GM18526 (cell line): ENCODE results near the gene PCDH17.

Experiments
- POLR2A ChIP-seq: IDR thresholded peaks from 3 replicates; pipeline ENCODE4 v1.6.1; 2011; ENCODE audit not compliant: insufficient read length; ENCODE audit errors: extremely low read depth

The PCDH17 gene, protein sequence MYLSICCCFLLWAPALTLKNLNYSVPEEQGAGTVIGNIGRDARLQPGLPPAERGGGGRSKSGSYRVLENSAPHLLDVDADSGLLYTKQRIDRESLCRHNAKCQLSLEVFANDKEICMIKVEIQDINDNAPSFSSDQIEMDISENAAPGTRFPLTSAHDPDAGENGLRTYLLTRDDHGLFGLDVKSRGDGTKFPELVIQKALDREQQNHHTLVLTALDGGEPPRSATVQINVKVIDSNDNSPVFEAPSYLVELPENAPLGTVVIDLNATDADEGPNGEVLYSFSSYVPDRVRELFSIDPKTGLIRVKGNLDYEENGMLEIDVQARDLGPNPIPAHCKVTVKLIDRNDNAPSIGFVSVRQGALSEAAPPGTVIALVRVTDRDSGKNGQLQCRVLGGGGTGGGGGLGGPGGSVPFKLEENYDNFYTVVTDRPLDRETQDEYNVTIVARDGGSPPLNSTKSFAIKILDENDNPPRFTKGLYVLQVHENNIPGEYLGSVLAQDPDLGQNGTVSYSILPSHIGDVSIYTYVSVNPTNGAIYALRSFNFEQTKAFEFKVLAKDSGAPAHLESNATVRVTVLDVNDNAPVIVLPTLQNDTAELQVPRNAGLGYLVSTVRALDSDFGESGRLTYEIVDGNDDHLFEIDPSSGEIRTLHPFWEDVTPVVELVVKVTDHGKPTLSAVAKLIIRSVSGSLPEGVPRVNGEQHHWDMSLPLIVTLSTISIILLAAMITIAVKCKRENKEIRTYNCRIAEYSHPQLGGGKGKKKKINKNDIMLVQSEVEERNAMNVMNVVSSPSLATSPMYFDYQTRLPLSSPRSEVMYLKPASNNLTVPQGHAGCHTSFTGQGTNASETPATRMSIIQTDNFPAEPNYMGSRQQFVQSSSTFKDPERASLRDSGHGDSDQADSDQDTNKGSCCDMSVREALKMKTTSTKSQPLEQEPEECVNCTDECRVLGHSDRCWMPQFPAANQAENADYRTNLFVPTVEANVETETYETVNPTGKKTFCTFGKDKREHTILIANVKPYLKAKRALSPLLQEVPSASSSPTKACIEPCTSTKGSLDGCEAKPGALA (N-terminal part only)

DNA sequence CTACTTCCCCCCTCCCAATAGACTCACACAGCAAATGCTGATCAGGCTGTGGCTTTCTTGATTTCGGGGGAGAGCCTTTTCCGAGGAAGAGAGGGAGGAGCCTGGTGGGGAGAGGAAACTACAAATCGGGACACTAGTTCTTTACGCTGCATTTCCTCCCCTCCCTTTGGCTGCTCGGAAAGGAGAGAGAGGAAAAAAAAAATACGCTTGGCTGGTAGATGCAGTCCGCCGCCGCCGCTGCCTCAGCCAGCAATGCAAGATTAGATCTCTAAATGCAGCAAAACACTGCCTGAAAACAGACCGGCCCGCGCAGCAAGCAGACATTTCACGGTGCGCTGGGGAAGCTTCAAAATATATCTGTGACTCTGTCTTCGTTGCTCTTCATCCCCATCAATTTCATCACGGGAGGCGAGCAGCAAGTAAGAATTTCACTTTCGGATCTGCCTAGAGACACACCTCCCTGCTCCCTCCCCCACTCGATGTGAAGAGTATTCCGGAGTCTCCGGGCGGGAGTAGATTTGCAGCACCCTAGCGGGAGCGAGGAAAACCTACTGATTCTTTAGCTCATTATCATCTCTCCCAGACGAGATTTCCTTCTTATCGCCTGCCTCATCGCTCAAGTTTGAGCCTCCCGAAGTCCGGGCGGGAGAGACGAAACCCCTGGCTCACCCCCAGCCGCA is at the start of gene PCDH17:
TSS of gene PCDH17 (plus strand) at position 149 of the 680 bp plus-strand sequence. CDS start 803 bp downstream, outside the sequence.
- TF ChIP-seq POLR2A = no peak

DNA sequence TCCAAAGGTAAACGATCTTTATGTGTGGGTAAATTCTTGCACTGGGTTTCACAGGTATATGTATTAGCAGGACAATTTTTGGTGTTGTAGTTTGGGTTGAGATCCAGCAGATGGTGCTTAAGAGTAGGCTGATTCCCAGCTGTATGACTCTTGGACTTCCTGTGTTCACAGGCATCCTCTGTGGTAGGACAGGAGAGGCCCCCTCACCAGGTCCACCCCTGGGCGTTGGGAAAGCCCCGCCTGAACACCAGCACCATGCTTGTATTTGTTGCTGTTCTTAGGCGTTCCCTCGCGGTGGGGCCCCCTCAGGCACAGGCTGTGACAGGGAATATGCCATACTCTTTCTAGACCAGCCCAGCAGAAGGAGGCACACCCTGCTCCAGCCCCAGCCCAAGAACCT is 49.5 kb upstream of the PCDH17 start:
- TF ChIP-seq POLR2A = no peak

DNA sequence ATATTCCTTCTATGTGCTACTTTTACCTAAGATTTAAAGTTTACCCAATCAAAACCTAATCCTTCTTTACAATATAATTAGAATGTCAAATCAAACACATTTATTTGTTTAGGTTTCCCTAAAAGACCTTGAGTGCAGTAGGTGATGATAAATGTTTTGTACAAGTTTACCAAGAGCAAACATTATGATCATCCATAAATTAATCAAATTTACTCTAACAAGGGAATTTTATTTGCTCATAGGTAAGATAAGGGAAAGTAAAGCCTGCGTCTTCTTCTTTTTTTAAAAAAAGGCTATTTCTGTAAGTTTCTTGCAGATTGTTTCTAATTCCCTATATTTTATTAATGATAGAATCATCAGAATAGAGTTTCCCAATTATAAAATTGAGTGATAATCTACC is 48.0 kb upstream of the PCDH17 start:
- no peak for TF ChIP-seq POLR2A

DNA sequence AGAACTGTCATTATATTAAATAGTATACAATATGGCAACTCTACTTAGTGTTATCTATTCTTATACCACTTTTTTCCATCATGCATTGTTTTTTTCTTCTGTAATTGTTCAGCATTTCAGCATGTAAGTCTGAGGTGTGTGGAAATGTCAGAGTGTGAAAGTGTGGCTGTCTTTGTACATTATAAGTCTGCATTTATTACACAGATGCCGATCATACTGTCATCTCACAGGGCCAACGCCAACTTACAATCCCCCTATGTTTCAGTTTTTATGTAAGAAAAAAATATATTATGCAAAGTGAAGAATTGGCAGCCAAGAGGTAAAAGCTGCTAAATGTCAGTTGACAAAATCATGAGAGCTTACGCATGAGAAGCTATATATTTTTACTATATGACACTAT is 42.9 kb upstream of the PCDH17 start:
- TF ChIP-seq POLR2A = no peak

DNA sequence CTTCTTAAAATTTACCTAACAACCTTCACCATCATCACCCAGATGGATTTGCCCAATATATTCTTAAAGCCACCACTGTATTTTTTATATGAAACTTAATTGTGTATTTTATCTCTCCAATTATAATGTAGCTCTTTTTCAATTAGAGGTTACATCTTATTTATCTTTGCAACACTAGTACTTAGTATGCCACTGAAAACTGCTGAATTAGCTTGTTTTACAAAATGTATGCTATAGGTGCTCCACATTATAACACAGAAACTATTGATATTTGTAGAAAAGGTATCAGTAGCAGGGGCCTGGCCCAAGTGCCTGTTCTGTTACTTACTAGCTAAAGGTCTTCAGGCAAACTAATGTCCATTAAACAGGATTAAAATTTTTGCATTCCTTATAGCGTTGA is 35.8 kb upstream of the PCDH17 start:
- no peak for TF ChIP-seq POLR2A

DNA sequence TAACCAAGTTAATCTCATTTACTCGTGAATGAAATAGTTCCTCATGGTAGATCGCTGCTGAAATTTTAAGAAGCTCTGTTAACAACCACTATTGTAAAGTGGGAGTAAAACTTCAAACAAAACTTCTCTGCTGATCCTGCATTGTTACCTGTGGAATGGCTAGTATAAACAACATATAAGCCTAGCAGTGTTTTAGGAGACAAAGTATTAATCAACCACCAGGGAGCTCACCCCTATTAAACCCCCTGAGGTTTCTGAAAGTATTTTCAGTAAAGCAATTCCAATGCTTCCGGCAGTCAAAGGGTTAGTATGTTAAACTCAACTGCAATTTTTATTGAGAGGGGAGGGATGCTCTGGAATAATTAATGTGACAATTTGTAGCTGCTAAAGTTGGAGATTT is 30.0 kb upstream of the PCDH17 start:
- no peak for TF ChIP-seq POLR2A

DNA sequence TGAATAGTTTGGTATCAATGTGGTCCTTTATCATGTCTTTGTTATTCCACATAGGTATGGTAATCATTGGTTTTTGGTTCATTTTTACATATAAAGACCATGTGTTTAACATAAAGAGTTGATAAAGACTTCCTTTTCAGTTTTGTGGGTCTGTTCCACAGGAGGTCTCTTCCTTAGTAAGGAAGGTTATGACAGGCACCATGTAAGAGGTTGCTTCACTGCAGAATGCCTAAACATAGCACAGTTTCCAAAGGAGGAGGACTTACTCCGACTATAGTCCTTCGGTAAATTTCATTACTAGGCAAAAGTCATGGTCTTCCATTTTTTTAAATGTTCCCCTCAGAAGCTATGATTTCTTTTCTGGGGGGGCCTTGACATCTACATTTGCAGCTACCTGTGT is 27.1 kb upstream of the PCDH17 start:
- TF ChIP-seq POLR2A = no peak

DNA sequence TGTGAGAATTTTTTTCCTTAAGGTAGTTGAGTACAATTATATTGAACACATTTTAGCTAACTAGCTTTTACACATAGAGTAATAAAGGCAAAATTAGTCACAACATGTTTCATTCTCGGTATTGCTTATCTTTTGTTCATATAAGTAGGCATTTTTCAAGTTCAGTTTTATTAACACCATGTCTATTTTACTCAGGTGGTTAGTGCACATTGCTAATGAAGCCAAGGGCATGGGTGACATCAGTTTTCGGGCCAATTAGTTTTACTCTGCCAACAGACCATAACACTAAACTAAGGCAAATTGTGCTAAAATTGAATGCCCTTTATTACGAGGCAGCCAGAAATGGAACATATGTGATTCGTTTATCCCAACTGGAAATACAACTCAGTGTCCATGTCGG is 19.6 kb upstream of the PCDH17 start:
- TF ChIP-seq POLR2A = no peak

DNA sequence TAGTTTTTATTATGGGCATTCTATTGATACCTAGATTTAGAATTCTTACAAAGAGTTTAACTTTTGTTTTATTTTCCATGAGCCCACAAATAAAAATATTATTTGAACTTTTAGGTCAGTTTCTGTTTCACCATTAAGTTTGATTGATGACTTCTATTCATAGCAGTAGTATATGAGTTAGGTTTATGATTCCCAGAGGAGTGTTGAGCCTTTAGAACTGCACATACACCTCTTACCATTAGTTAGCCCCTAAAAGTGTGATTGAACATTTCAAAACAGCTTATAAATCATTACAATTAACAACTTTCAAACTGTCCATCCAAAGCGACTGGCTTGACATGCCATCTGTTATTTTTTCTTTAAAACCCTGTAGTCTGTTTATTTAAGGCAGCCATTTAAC is 19.0 kb upstream of the PCDH17 start:
- no peak for TF ChIP-seq POLR2A

DNA sequence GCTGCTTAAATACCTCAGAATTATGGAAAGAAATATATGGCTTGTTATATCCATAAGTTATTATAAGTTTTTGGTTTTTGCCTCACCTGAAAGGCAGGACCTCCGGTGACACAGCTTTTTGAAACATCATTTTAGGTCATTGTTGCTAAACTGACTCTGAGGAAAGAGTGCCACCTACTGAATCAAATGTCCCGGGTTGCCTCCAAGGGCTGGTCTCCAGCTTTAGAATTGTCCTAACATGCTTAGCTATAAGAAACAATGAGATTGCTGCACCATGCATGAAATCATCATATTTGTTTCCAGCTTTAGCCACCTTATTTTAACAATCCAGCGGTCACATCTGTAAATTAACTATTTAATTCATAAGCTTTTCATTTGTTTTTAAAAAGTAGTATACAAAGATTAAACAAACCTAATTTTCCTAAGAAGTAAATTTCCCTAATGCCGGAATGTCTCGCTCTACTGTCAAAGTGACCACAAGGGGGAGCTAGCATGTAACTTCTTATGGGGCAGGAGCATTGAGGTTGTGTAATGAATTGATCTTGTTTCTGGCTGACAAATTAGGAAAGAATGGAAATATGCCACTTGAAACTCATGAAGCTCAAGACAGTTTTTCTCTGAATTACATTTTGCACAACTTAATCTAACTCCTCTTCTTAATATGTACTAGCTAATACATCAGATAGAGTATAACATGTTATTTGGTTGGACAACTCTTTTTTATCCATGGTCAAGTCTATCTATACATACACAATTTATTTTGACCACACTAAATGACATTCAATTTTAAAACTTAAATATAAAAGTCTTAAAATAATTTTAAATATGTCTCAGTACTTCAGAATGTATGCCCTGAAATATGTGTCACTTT is 6.7 kb upstream of the PCDH17 start:
- TF ChIP-seq POLR2A = no peak

DNA sequence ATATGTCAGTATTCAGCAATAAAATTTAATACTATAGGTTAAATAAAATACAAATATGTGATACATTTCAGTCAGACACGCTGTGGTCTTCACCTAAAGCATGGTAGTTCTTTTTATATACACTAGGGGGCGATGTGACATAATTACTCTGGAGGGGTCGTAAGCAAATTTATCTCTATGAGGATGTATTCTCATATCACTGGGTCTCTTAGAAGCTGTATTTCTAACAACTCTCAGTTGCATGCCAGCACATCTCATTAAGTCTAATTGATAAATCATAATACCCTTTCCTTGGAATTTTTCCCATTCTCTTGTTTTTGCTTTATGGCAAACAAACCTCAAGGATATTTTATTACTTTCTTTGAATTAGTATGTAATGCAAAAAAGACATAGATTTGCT is 3.9 kb upstream of the PCDH17 start:
- TF ChIP-seq POLR2A = no peak

DNA sequence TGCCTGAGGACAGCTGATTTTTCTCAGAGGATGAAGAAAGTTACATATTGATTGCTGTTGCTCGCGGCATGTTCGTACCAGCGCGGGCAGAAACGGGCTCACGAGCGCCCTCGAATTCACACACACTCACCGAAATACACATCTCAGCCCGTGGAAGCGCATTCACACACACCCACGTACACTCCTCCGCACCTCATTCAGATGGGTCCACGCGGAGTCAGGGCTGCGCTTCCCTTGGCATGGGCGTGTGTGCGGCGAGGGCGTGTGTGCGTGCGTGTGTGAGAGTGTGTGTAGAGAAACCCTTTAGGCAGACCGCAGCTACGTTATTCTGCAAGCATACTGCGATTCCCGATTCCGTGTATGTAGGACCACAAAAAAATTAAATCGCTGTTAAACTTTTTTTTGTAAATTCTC is 2.1 kb upstream of the PCDH17 start:
- no peak for TF ChIP-seq POLR2A

DNA sequence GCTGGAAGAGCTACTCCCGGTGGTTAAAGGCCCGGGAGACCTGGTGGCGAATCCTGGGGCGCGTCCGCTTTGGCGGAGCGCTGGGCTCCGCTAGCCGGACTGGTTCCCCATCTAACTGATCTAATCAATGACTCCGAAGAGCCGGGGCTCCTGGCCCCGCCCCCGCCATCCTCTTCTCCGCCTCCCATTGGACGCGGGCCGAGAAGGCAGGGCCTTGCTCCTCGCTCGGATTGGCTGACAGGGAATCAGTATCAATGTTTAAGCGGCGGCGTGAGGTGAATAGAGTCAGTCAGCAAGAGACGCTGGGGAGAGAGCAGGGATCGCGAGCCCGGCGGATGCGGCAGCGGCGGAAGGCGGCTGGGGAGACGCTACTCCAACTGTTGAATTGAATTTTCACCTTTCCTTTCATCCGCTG is 1.7 kb upstream of the PCDH17 start:
- no peak for TF ChIP-seq POLR2A

DNA sequence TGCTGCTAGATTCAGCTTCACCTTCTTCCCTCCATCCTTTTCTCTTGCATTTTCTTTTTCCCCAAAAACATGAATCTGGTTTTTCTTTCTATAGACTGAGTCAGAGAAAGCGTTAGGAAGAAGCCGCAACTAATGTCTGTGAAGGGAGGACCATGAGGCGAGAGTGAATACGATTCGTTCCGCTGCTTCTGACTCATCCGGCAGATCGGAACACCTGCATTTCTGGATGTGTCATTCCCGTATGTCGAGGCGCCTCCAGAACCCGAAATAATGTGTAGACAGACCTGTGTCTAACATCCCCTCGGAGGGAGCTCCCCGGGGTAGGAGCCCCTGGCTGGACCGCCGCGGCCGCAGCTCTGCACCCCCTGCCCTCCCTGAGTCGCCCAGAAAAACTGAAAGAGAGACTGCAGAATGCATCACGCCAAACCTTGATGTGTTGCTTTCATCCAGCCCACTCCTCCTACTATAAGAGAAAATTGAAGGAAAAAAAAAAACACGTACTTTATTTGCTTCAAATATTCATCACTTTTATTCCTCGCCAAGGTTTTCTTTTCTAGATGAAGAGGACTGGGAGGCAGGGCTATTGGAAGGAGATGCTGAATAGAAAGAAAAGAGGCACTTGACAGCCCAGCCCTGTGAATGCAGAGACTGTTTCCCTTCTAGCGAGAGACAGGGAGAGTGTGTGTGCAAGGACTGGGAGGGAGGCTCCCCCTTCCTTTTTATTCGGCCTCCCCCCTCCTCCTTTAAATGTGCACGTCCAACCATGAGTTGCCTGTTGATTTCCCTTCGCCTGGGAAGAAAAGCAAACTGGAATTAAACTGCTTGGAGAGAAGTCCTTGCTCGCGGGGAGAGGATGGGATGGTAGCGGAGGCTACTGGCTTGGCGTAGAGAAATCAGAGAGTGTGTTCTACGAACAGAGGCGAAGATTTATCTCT is 616 bp upstream of the PCDH17 start:
- no peak for TF ChIP-seq POLR2A
